Stimulated activated CD4-positive, alpha-beta T cell treated with anti-CD3 and anti-CD28 coated beads, Interleukin-12 subunit alpha, Interleukin-12 subunit beta, amount 100 ng/mL, for 4 hours (primary cell): ENCODE results near the gene TAT.
"Not testable (repeated sequence)": the region's sequence is repeated elsewhere in the genome, so short reads cannot be mapped to it uniquely, and the experiment has no call there.

Experiments used
- DNase-seq: peaks from one replicate; pipeline ENCODE4 v3.0.0-alpha.2; 2020

TAT gene

DNA sequence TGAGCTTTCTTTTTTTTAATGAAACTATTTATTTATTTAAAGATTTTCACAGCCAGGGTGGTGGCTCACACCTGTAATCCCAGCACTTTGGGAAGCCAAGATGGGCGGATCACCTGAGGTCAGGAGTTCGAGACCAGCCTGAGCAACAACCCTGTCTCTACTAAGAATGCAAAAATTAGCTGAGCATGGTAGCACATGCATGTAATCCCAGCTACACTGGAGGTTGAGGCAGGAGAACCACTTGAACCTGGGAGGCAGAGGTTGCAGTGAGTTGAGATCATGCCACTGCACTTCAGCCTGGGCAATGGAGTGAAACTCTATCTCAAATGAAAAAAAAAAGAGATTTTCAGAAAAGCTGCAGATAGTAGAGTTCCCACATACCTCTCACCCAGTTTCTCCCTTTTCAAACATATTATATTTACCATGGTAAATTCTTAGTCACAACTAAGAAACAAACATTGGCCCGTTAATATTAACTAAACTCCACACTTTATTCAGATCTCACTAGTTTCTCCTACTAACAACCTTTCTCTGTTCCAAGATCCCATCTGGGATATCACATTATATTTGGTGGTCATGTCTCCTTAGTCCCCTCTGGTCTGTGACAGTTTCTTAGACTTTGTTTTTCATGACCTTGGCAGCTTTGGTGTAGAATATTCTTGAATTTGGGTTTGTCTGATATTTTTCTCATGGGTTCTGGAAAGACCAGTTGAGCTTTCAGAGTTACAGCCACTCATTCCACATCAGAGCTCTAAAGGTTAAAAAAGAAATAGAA is 7.8 kb upstream of the TAT start:
- no peak for DNase-seq

DNA sequence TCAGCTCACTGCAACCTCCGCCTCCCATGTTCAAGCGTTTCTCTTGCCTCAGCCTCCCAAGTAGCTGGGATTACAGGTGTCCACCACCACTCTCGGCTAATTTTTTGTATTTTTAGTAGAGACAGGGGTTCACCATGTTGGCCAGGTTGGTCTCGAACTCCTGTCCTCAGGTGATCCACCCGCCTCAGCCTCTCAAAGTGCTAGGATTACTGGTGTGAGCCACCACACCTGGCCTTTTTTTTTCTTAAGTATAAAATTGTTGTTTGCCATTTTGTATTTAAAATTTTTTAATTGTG is 5.6 kb upstream of the TAT start:
- DNase-seq = not testable (repeated sequence)

DNA sequence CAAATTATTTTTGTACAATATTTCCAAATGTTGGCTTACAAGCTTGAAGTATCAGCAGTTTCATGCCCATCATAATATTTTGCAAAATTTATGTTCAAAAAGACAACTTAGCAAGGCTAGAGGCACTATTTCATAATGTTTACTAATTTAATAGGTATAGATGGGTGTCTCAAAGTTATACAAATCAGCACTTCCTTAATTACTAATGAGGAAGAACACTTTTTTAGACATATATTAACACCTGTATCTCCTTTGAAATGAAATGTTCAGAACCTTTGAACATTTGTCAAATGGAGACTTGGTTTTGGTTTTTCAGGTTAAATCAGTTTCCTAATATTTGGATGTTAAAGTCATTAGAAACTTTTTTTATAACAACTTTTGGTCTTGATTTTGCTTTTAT is 2.2 kb downstream of the TAT start:
- no peak for DNase-seq

DNA sequence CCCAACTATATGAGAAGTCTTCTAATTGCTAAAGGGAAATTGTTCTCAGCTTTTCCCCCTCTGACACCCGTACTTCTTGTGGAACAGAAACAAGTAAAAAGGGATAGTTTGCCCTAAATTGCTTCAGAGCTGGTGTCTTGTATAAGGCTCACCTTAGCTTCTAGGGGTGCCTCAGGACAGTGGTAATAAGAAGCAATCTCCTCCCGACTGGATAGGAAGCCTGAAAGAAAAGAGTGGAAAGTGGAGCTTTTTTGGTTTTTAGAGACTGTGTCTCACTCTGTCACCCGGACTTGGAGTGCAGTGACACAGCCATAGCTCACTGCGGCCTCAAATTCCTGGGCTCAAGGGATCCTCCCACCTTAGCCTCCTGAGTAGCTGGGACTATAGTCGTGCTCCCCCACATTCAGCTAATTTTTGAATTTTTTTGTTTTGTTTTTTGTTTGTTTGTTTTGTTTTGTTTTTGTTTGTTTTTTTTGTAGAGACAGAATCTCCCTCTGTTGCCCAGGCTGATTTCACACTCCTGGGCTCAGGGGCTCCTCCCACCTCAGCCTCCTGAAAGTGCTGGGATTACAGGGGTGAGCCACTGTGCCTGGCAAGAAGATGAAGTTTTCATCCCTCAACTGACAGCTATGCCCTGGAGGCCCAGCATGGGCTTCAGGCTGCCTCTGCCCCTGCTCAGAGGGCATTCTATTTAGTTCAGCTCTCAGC is 3.4 kb downstream of the TAT start:
- DNase-seq = no peak

DNA sequence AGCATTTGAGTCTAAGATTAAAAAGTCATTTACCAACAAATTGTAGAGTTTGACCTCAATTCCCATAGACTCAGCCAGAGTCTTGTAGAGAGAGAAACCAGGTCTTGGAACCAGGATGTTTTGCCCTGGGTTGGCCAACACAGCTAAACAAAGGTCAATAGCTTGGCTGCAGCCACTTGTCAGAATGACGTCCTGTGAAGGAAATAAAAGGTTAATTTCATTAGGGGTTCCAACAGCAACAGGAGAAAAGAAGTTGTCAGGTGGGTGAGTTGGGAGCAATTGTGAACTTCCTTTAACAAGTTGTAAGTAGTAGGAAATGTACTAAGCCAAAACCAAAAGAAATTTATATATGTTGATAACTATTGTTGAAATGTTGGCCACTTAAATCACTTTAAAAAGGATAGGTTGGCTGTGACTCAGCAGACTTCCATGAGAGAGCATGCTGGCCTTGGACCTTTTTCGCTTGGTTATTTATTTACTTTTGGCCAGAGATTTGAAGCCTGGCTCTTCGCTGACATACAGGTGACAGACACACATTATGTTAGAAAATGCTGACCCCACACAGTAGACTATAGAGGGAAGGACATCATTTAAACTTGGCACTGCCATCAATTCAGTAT is 4.3 kb downstream of the TAT start:
- no peak for DNase-seq

DNA sequence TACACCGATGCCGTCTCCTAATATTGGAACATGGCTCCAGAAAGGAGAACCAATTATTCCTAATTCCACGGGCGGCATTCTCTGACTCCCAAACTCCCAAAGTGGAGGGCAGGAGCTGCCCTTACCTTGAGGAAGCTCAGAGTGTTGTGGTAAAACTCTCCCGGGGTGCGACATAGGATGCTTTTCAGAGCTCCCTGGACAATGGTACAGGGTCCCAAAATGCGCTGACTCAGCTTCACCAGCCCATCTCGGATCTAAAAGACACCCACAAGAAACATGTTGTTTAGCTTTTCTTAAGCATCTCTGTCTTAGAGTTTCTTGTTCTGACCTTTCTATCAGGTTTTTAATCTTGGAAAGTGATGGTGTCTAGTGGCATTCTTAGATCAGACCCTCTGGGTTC is 6.7 kb downstream of the TAT start:
- DNase-seq = no peak

DNA sequence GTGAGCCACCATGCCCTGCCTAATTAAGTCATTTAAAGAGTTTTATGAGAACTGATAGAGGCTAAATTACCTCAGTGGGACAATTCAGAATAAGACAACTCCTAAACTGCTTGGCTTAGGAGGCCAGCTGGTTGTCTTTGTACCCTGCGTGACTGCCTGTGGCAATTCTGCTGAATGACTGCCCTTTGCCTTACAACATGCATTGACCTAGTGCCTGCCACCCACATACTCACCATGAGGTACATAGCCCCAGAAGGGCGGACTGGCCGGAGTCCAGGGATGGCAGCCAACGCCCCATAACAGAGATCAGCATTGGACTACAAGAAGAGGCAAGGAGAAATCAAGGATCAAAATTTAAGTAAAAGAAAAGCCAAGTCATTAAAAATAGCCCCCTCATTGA is 7.3 kb downstream of the TAT start:
- DNase-seq = no peak

DNA sequence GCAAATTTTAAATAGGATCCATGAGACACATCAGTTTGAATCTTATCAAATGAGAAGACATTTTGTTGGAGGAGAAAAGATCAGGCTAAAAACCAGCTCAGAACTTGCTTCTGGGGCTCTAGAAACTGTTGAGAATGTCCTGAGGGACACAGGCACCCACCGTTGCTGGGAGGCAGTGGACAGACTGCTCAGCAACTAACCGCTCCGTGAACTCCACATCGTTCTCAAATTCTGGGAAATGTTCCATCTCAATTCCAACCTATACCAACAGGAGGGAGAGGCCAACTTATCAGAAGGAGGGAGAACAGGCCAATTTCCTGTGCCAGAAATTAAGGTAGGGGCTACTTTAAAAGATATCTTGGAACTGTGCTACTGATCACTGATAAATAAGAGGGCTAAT is 8.3 kb downstream of the TAT start:
- no peak for DNase-seq

DNA sequence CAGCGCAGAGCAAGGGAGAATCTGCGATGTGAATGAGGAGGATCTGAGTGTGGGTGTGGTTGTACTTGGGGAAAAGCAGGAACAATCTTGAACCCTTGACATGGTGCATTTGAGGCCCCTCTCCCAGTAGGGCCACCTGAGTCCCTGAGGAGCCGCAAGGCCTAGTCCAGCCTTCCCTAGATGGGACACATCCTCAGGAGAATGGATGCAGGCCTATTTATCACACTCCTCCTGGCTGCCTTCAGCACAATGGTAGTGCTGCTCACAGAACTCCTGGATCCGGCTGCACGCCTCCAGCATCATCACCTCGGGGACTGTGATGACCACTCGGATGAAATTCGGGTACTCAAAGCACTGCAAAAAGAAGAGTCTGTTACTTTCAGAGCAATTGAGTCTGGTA is 9.0 kb downstream of the TAT start:
- no peak for DNase-seq

DNA sequence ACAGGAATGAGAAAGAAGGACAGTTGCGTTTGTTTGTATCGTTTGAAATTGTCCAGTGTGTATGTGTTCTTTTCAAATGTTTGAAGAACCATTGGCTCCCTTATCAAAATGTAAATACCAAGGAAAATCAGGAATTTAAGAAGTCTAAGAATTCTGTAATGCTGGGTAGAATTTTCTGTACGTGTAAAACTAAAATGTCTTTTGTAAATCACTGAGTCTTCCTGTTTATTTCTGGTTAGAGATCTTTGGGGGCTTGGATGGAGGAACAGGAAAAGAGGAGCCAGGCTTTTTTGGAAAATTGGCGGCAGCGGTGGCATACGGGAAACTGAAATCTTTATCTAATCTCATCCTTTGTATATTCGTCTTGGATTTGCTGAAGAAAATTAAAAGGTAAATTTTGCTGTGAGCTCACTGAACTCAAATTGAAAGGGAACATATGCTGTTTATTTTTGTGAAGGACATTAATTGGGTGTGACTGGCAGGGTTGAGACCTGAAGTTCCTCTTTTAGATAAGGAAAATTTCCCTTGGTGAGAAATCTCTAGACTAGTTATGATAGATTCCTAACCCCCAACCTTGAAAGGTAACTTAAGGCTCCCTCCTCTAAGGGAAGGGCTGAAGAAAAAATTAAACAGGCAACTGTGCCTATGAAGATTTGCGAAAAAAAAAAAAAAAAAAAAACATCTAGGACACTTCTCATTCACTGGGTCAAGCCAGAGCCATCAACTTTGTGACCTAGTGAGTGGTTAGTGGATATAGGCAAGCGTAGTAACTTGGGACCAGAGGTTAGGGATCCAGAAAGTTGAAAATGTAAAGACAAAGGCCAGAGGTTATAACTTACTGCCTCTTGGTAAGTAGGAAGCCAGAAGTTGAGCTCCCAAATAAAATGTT is 10.8 kb downstream of the TAT start:
- DNase-seq = no peak

DNA sequence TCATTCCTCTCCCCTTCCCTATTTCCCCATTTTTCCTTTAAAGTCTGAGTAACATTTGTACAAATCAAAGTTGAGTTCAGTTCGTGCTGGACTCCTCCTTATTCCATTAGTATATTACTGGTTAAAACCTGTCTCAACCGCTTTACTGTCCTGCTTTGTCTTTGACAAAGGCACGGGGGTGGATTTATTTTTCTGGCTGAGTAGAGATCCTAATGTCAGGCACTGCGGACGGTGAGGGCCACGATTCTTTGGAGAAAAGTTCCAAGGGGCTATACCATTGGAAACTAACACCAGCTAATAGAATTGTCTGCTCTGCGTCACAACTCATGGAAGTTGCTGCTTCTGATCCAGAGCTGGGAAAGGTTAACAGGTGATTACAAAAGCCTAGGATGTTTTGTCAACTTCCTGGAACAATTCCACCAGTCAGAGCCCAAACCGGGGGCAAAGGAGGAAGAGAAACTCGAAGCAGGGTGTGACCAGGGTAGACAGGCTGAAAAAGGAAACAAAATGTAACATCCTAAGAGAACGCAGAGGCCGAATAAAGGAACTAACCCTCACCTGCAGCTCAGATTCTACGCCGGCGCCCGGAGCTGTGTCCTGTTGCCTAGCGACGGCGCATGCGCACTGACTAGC is 12.4 kb downstream of the TAT start:
- peak; percentile 3 for DNase-seq

DNA sequence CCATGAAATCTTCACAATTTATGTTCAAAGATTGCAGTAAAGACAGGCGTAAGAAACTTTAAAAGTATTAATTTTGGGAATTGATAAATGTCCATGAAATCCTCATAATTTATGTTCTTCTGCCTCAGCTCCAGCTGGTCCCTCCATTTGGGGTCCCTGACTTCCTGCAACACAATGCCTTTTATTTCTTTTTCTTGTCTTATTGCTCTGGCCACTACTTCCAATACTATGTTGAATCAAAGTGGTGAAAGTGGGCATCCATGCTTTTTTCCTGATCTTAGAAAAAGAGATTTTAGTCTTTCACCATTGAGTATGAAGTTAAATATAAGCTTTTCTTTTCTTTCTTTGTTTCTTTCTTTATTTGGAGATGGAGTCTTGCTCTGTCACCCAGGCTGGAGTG is 14.3 kb downstream of the TAT start:
- DNase-seq = no peak

DNA sequence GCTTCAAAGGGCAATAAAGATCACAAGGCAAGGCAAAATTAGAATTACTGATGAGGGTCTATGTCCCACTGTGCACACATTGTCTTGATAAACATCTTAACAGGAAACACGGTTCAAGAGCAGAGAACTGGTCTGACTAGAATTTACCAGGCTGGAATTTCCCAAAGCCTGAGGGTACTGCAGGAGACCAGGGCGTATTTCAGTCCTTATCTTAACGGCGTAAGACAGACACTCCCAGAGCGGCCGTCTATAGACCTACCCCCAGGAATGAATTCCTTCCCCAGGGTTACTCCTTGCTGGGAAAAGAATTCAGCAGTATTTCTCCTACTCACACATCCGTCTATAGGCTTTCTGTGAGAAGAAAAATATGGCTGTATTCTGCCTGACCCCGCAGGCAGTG is 15.0 kb downstream of the TAT start:
- not testable (repeated sequence) for DNase-seq

DNA sequence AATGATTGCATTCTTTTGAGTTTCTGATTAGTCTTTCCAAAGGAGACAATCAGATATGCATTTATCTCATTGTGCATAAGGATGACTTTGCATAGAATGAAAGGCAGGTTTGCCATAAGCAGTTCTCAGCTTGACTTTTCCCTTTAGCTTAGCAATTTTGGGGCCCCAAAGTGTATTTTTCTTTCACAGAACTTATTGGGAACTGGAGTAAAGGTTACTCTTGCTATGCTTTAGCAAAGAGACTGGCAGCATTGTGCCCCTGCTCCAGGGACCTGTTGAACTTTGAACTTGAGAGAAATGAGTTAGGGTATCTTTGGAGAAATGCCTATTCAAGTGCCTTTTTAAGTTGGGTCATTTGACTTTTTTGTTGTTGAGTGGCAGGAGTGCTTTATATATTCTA is 17.0 kb downstream of the TAT start:
- DNase-seq = no peak

DNA sequence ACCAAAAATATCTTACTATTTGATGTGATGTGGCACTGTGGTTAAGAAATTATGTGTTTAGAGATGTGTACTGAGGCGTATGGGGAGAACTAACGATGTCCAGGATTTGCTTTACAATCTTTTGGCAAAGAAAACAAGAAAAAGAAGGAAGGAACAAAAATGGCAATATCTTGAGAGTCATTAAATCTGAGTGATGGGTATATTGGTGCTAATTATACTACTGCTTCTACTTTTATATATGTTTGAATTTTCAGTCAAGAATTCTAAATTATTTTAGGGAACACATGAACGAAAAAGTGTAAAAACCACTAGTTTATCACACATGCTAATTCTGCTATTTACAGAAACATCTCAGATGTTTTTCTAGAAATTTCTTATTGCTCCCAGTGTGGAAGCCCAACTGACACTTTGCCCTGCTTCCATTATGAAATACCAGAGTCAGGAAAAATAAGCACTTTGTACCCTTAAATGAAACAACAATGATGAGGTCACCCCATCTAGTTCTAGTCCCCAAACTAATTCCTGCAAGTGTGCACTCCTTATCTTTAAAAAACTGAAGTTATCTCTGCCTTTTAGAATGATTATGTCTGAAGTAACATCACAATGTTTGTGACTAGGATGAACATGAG is 18.8 kb downstream of the TAT start:
- no peak for DNase-seq

DNA sequence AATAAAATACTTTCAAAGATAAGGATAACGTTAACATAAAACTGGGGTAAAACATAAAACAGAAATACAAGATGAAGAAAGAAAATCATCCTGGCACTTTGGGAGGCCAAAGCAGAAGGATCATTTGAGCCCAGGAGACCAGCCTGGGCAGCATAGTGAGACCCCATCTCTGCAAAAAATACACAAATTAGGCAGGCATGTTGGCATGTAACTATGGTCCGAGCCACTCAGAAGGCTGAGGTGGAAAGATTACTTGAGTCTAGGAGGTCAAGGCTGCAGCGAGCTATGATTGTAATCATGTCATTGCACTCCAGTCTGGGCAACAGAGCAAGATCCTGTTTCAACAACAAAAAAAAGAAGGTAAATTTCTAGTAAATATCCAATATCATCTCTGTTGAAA is 19.6 kb downstream of the TAT start:
- no peak for DNase-seq

DNA sequence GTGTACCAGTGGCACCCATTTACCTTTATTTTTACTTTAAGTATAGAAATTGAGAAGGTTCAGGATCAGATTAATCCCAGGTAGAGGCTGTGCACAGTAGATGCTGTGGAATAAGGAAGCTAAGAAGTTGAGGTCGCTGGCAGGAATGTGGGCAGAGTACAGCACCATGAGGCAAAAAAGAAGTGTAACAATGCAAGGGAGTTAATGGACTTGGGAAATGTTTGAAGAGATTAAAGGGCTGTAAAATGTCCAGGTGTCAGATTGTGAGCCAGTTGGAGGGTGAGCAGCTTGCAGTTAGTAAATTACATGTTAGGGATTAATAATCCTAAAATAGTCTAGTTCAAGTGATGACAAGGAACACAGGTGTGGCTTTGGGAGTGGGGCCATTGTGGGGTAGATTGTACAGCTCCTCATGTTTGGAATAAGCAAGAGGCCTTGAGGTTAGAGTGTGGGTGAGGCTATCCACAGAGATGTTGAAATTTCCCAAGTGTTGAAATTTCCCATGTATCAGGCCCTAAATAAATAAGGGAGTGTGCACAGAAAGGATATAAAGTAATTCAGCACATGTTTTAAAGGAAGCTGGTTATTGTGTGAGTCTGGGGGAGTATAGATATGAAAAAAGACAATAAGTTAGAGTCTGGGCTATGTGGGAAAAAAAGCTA is 21.5 kb downstream of the TAT start:
- no peak for DNase-seq

DNA sequence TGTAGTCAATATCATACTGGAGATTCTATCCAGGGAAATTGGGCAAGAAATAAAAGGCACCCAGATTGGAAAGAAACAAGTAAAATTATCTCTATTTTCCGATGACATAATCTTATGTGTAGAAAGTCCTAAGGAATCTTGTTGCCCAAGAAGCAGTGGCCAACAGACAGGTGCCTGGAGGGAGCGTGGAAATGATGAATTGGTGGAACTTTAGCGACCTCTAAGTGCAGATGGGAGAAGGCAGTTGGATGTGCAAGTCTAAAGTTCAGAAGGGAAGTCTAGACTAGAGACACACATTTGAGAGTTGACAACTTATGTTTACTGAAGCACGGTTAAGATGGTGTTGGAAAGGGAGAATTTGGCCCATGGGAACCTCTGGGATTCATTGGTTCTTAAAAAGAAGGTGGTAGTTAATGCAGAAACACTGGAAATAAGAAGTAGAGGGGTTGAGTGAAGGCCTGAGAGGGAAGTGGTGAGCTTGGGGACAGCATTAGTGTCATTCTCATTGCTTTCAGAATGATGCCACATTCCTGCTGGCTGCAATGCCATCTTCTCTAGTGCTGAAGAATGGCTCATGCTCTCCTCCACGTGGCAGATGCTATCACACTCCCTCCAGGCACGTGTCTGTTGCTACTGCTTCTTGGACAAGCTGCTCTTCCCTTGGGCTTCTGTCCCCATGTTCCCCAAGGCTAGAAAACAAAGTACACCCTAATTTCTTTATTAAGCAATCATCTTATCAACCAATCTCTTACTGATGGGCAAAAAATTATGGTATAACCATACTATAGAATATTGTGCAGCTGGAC is 24.0 kb downstream of the TAT start:
- no peak for DNase-seq

DNA sequence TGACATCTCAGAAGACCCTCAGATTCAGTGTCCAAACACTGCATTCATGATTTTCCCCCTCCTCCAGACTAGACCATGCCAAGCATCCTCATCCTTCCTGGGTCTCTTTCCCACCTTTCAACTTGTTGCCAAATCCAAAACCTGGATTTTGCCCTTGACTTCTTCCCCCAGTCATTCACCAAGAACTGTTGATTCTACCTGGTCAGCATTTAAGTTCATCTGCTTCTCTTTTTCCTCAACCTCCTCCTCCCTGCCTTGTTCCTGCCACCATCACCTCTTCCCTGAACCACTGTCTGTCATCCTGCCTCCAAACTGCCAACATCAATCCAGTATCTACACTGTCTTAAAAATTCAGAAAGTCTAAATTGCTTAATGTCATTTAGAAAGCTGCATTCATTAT is 29.7 kb downstream of the TAT start:
- no peak for DNase-seq

DNA sequence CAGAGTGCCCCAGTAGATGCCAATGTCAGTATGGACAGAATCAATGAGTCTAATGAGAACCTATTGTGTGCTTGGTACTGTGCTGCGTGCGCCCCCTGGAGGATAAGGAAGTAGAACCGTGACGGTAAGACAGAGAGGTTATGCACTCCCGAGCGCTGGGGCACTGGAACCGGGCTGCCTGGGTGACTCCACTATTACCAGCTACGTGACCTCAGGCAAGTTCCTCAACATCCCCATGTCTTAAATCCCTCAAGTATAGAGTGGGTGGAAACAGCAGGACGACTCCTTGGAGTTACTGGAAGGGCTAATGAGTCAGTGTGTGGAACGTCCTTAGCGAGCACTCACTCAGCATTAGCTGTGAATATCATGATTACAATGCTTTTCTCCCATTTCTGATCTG is 34.5 kb downstream of the TAT start:
- peak; percentile 40 for DNase-seq

DNA sequence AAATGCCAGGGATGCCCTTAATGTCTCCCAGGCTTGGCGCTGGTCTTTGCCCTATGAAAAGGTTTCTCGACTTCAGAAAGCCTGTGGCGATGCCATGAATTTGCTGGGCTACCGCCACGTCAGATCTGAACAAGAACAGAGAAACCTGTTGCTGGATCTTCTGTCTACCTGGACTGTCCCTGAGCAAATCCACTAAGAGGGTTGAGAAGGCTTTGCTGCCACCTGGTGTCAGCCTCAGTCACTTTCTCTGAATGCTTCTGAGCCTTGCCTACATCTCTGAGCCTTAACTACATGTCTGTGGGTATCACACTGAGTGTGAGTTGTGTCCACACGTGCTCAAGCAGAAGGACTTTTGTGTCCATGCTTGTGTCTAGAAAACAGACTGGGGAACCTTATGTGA is 39.2 kb downstream of the TAT start:
- DNase-seq = peak; percentile 2
